IMR-90 (cell line): ENCODE data around the gene EXOC5. TPM values are rescaled to one million over a fixed set of nuclear protein-coding genes. Genes with fewer than 3 reads are reported as not detected.

ENCODE experiments used
- ATAC-seq: fragments of 200-7000 bp; cut with Tn5 transposase; 2 replicates; pipeline ENCODE4 v1.9.1; 2020; ENCODE audit warnings: low read depth, mild to moderate bottlenecking, moderate library complexity
- BruUV-seq: library from RNA; stranded (reverse); fragments of 400-500 nt; replicated peaks from 2 replicates; lab custom pipeline; 2021; lab: Mats Ljungman, UMichigan
- CTCF ChIA-PET: fragments of 300-600 bp; formaldehyde crosslinking; extraction: SDS; loops from one replicate; lab custom pipeline; 2021; ENCODE audit warnings: antibody characterized with exemption; lab: Yijun Ruan, JAX
- POLR2A ChIA-PET: fragments of 300-600 bp; sonication (Branson Sonifier 250); formaldehyde crosslinking; loops from one replicate; lab custom pipeline; 2022; ENCODE audit warnings: antibody characterized with exemption; ENCODE audit not compliant: unreplicated experiment; lab: Charles Lee
- DNase-seq: peaks from one replicate; pipeline ENCODE4 v3.0.0; 2013
- H2AFZ ChIP-seq: replicated peaks from 2 replicates; pipeline ENCODE3; 2013; ENCODE audit warnings: low read length, mild to moderate bottlenecking; ENCODE audit not compliant: poor library complexity
- H2AK5ac ChIP-seq: 2 replicates; pipeline ENCODE4 v1.6.1; 2013; ENCODE audit warnings: low read depth, low read length, inconsistent platforms
- H2AK9ac ChIP-seq: replicated peaks from 2 replicates; pipeline ENCODE3; 2013; ENCODE audit warnings: mild to moderate bottlenecking, low read depth, low read length, moderate library complexity; ENCODE audit not compliant: poor library complexity
- H2BK120ac ChIP-seq: 2 replicates; pipeline ENCODE4 v1.6.1; 2013; ENCODE audit warnings: low read depth, low read length, inconsistent platforms
- H2BK15ac ChIP-seq: 3 replicates; pipeline ENCODE4 v1.6.1; 2013; ENCODE audit warnings: low read depth, low read length, inconsistent platforms
- H2BK20ac ChIP-seq: 2 replicates; pipeline ENCODE4 v1.6.1; 2013; ENCODE audit warnings: low read depth, mild to moderate bottlenecking, inconsistent platforms, low read length, moderate library complexity
- H2BK5ac ChIP-seq: 2 replicates; pipeline ENCODE4 v1.6.1; 2013; ENCODE audit warnings: mild to moderate bottlenecking, low read depth, low read length, inconsistent platforms; ENCODE audit not compliant: poor library complexity, severe bottlenecking
- H3K14ac ChIP-seq: replicated peaks from 2 replicates; pipeline ENCODE4 v1.6.1; 2013; ENCODE audit warnings: low read depth, low read length, inconsistent platforms
- H3K18ac ChIP-seq: 2 replicates; pipeline ENCODE4 v1.6.1; 2013; ENCODE audit warnings: low read depth, low read length, control low read depth
- H3K23ac ChIP-seq: 2 replicates; pipeline ENCODE4 v1.6.1; 2013; ENCODE audit warnings: low read depth, low read length, inconsistent platforms
- H3K27ac ChIP-seq: 2 replicates; pipeline ENCODE4 v1.5.1; 2013; ENCODE audit warnings: mild to moderate bottlenecking, control low read depth, low read length; ENCODE audit not compliant: insufficient read depth
- H3K27me3 ChIP-seq: 2 replicates; pipeline ENCODE4 v1.6.1; 2013; ENCODE audit warnings: low read length; ENCODE audit not compliant: control insufficient read depth, insufficient read depth
- H3K36me3 ChIP-seq: 2 replicates; pipeline ENCODE4 v1.6.1; 2013; ENCODE audit warnings: low read length, mixed read lengths; ENCODE audit not compliant: control insufficient read depth, insufficient read depth
- H3K4ac ChIP-seq: 2 replicates; pipeline ENCODE4 v1.6.1; 2013; ENCODE audit warnings: low read depth, low read length, inconsistent platforms
- H3K4me1 ChIP-seq: 2 replicates; pipeline ENCODE4 v1.6.1; 2013; ENCODE audit warnings: low read length, mixed read lengths; ENCODE audit not compliant: control insufficient read depth, insufficient read depth
- H3K4me2 ChIP-seq: 2 replicates; pipeline ENCODE4 v1.6.1; 2013; ENCODE audit warnings: low read depth, mild to moderate bottlenecking, control low read depth, low read length, moderate library complexity
- H3K4me3 ChIP-seq: 2 replicates; pipeline ENCODE4 v1.5.1; 2013; ENCODE audit warnings: low read depth, mild to moderate bottlenecking, control low read depth, low read length, moderate library complexity; ENCODE audit not compliant: insufficient read depth
- H3K56ac ChIP-seq: 2 replicates; pipeline ENCODE4 v1.6.1; 2013; ENCODE audit warnings: low read length, inconsistent platforms; ENCODE audit not compliant: insufficient read depth; ENCODE audit errors: extremely low read depth
- H3K79me1 ChIP-seq, 2 experiments: 2 replicates each; pipeline ENCODE4 v1.6.1; 2013; ENCODE audit warnings: low read length in 2 of 2, inconsistent platforms in 1 of 2, low read depth in 1 of 2
- H3K9ac ChIP-seq: 2 replicates; pipeline ENCODE4 v1.6.1; 2013; ENCODE audit warnings: low read depth, low read length, control low read depth
- H3K9me1 ChIP-seq: 2 replicates; pipeline ENCODE4 v1.6.1; 2013; ENCODE audit warnings: low read length, inconsistent platforms; ENCODE audit not compliant: insufficient read depth
- H3K9me3 ChIP-seq: 2 replicates; pipeline ENCODE4 v1.6.1; 2013; ENCODE audit warnings: low read length; ENCODE audit not compliant: control insufficient read depth, insufficient read depth
- H4K20me1 ChIP-seq: 2 replicates; pipeline ENCODE4 v1.6.1; 2013; ENCODE audit warnings: low read length, inconsistent platforms; ENCODE audit not compliant: insufficient read depth
- H4K5ac ChIP-seq: 2 replicates; pipeline ENCODE4 v1.6.1; 2013; ENCODE audit warnings: mild to moderate bottlenecking, low read depth, low read length, control low read depth
- H4K8ac ChIP-seq, 2 experiments: 2 replicates each; pipeline ENCODE4 v1.6.1; 2013; ENCODE audit warnings: low read depth in 2 of 2, low read length in 2 of 2, control low read depth in 1 of 2, inconsistent platforms in 1 of 2
- H4K91ac ChIP-seq: 2 replicates; pipeline ENCODE4 v1.6.1; 2013; ENCODE audit warnings: low read depth, low read length, inconsistent platforms; ENCODE audit not compliant: insufficient read depth
- BHLHE40 ChIP-seq: fragments of 150-350 bp; IDR thresholded peaks from 2 replicates; pipeline ENCODE4 v1.6.1; 2016; ENCODE audit warnings: mild to moderate bottlenecking, low read depth, low read length
- CHD1 ChIP-seq: IDR thresholded peaks from 2 replicates; pipeline ENCODE4 v1.6.1; 2012; ENCODE audit warnings: low read depth, low read length, improper control_type of control experiment
- CTCF ChIP-seq: conservative IDR thresholded peaks from 2 replicates; pipeline ENCODE4 v1.5.1; 2012; ENCODE audit warnings: mild to moderate bottlenecking, low read depth, low read length, improper control_type of control experiment
- ELK1 ChIP-seq: fragments of 150-350 bp; IDR thresholded peaks from 2 replicates; pipeline ENCODE4 v1.6.1; 2016; ENCODE audit warnings: low read depth, mild to moderate bottlenecking, low read length, moderate library complexity, borderline replicate concordance
- MAFK ChIP-seq: IDR thresholded peaks from 2 replicates; pipeline ENCODE4 v1.6.1; 2012; ENCODE audit warnings: low read depth, low read length, improper control_type of control experiment
- POLR2A ChIP-seq: IDR thresholded peaks from 2 replicates; pipeline ENCODE4 v1.6.1; 2012; ENCODE audit warnings: mild to moderate bottlenecking, low read depth, low read length
- RAD21 ChIP-seq: IDR thresholded peaks from 2 replicates; pipeline ENCODE4 v1.6.1; 2012; ENCODE audit warnings: low read length, improper control_type of control experiment
- RCOR1 ChIP-seq: IDR thresholded peaks from 2 replicates; pipeline ENCODE4 v1.6.1; 2012; ENCODE audit warnings: mild to moderate bottlenecking, low read length, improper control_type of control experiment; ENCODE audit not compliant: insufficient replicate concordance
- RFX5 ChIP-seq: IDR thresholded peaks from 2 replicates; pipeline ENCODE4 v1.8.0; 2012; ENCODE audit warnings: low read depth, mild to moderate bottlenecking, low read length, moderate library complexity
- WGBS, 2 experiments: methylation state at CpG; one replicate each; pipeline versions ENCODE4 v1.1.5 to v1.1.7; 2013; ENCODE audit warnings: missing lambda C conversion rate in 2 of 2; ENCODE audit not compliant: insufficient read length in 1 of 2; ENCODE audit errors: extremely low coverage in 2 of 2; 5-methylcytosine and 5-hydroxymethylcytosine counted together
- dilution Hi-C: fragments of 300-500 bp; cut with HindIII; formaldehyde crosslinking; loops from one replicate; pipeline ENCODE4 v1.14.3; 2018; ENCODE audit warnings: low sequenced_read_pairs; ENCODE audit not compliant: unreplicated experiment
- in situ Hi-C: fragments of 300-500 bp; cut with MboI; formaldehyde crosslinking; loops from 3 replicates; pipeline ENCODE4 v1.14.3; 2019; ENCODE audit warnings: low sequenced_read_pairs, inconsistent platforms, mixed read lengths
- intact Hi-C: fragments of 100-400 bp; cut with micrococcal nuclease; formaldehyde crosslinking; loops from 2 replicates; pipeline ENCODE4 v1.10.0; 2022
- polyA plus RNA-seq, 3 experiments: library from polyadenylated mRNA; depleted of rRNA; stranded (reverse); fragments of >200 nt; gene quantifications; 2 replicates each; pipeline ENCODE4 v1.2.3, GENCODE V29; 2012; ENCODE audit warnings: low replicate concordance in 1 of 3
- total RNA-seq: library from RNA; depleted of rRNA; stranded (reverse); fragments of >200 nt; gene quantifications from 2 replicates; pipeline ENCODE4 v1.2.3, GENCODE V29; 2012

The EXOC5 gene
- total and polyA plus RNA-seq, 2 of the 4 experiments (the other 2 are of a cell fraction) = 22.4 to 52.5 TPM

DNA sequence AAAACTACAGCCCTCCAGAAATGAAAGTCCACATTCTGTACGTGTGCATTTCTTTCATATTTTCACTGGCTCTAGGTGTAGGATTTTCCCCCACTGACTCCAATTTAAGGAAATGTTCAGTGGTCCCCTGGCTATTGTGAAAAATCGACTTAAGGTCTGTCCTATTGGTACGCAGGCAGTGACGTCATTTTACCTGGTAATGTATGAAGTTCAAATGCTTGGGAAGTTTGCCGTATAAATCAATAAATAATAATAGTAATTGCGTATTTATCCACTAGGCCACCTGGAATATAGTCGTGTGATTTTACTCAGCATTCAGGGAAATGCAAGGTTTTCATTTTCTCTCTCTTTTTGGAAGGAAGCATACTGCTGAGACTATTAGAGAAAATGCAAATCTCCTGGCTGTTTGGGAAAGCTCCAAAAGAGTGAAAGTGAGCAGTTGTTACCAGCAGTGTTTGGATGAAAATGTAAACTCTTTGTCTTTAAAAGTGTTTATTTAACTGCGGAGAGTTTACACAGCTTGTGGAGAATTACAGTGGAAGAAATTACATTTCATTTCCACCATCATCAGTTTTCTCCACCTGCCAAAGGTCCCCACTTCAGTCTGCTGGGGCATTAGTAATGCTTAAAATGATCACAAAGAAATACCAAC, 107.0 kb downstream of the EXOC5 start:
- intact Hi-C loops (no loop called here), dilution Hi-C loops (no loop called here), in situ Hi-C loops (no loop called here)
- H2AK9ac ChIP-seq = no peak overlapping the region
- H3K9me3 ChIP-seq = no peaks in the 10 kb centered on the region
- H2BK20ac ChIP-seq = no peak overlapping the region
- no peak overlapping the region for H2BK15ac ChIP-seq
- H3K4ac ChIP-seq = no peak overlapping the region
- no peak overlapping the region for H3K56ac ChIP-seq
- no peak overlapping the region for H3K4me3 ChIP-seq
- no peak overlapping the region for H2AFZ ChIP-seq
- WGBS, 2 experiments = no CpG with 5 or more reads among the region's 8 CpGs
- ChIA-PET CTCF (no interaction called here), POLR2A (no interaction called here)
- BruUV-seq = no TSS peak
- H3K79me1 ChIP-seq = no peaks in the 10 kb centered on the region
- no peaks in the 10 kb centered on the region for H3K9me1 ChIP-seq
- no peaks in the 10 kb centered on the region for H3K27me3 ChIP-seq
- H3K4me1 ChIP-seq = no peaks in the 10 kb centered on the region
- H3K27ac ChIP-seq = no peak overlapping the region
- no peak overlapping the region for H4K8ac ChIP-seq
- DNase-seq (no peak), ATAC-seq (no peak)
- H4K91ac ChIP-seq = no peak overlapping the region
- no peaks in the 10 kb centered on the region for H4K20me1 ChIP-seq
- H2BK120ac ChIP-seq = no peak overlapping the region
- no peak overlapping the region for H3K18ac ChIP-seq
- H2BK5ac ChIP-seq = no peak overlapping the region
- no peak overlapping the region for H3K4me2 ChIP-seq
- no peaks in the 10 kb centered on the region for H3K36me3 ChIP-seq
- H4K5ac ChIP-seq = no peak overlapping the region
- TF ChIP-seq MAFK (no peak), RCOR1 (no peak), CTCF (no peak), POLR2A (no peak), CHD1 (no peak), BHLHE40 (no peak), RAD21 (no peak), RFX5 (no peak), ELK1 (no peak)
- no peak overlapping the region for H3K14ac ChIP-seq
- no peak overlapping the region for H3K23ac ChIP-seq
- no peak overlapping the region for H3K9ac ChIP-seq
- no peak overlapping the region for H2AK5ac ChIP-seq
